Cardiac muscle cell (in vitro differentiated cells and primary cell): ENCODE measurements around the gene AEN. TPM values are rescaled to one million over a fixed set of nuclear protein-coding genes. Genes with fewer than 3 reads are reported as not detected.
"Not testable (repeated sequence)": the region's sequence is repeated elsewhere in the genome, so short reads cannot be mapped to it uniquely, and the experiment has no call there.

ENCODE experiments used
- DNase-seq, 2 donors: peaks; one replicate each; pipeline versions ENCODE4 v3.0.0 to v3.0.0-alpha.2; 2010 to 2017; ENCODE audit warnings: low read depth in 1 of 2, low spot score in 1 of 2
- H3K27ac ChIP-seq: fragments of 200-600 bp; sonication (generic); 2 replicates; pipeline ENCODE4 v1.5.1; 2016
- H3K27me3 ChIP-seq: fragments of 200-600 bp; sonication (generic); 2 replicates; pipeline ENCODE4 v1.6.0; 2016; ENCODE audit warnings: control low read depth
- H3K36me3 ChIP-seq: fragments of 200-600 bp; sonication (generic); 2 replicates; pipeline ENCODE4 v1.5.1; 2016; ENCODE audit warnings: control low read depth
- H3K4me1 ChIP-seq: fragments of 200-600 bp; sonication (generic); 2 replicates; pipeline ENCODE4 v1.8.1; 2017; ENCODE audit warnings: low read depth, mild to moderate bottlenecking, mixed run types
- H3K4me3 ChIP-seq: fragments of 200-600 bp; sonication (generic); 2 replicates; pipeline ENCODE4 v1.5.1; 2016; ENCODE audit warnings: mild to moderate bottlenecking
- H3K9me3 ChIP-seq: fragments of 200-600 bp; sonication (generic); 2 replicates; pipeline ENCODE4 v1.5.1; 2017; ENCODE audit warnings: low read depth, mild to moderate bottlenecking, control low read depth
- polyA plus RNA-seq: library from polyadenylated mRNA; unstranded; fragments of >200 nt; fragmentation: Nextera tagmentation; extraction: Ambion mirVana; gene quantifications from 2 replicates; pipeline ENCODE4 v1.2.1, GENCODE V29; 2016
- total RNA-seq: library from RNA; depleted of rRNA; stranded (reverse); fragments of >200 nt; gene quantifications from 2 replicates; pipeline ENCODE4 v1.2.3, GENCODE V29; 2016
- TF ChIP-seq, protein P1 (sequence below): IDR thresholded peaks from 2 replicates; pipeline ENCODE4 v1.5.1; 2012; ENCODE audit warnings: low read depth, mild to moderate bottlenecking, low read length

AEN gene
- total and polyA plus RNA-seq, 2 experiments from 2014 or later = 20.9 to 53.6 TPM

DNA sequence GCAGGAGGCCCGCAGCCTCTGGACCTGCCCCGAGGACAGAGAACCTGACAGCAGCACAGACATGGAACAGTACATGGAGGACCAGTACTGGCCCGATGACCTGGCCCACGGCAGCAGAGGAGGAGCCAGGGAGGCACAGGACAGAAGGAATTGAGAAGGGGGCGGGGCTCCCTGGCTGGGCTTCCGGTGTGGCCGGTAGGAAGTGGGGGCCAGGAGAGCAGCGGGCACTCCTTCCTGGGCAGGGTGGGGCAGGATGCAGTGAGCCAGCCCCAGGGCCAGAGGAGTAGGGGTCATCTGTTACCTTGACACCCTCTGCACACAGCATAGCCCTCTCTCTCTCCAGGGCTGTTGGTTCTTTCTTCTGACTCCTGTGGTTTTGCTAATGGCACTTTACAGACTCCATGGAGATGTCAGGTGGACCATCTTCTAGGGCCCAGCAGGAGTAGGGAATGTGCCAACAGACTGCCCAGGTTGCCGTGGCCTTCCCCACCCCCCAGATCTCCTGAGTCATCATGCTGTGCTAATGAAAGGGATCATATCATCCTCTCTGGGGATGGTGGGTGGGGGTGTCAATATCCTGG is 9.1 kb downstream of the AEN start:
- Histone ChIP-seq H3K27ac (no peak overlapping the region), H3K9me3 (no peaks in the 10 kb centered on the region), H3K27me3 (no peaks in the 10 kb centered on the region), H3K4me1 (no peaks in the 10 kb centered on the region), H3K4me3 (no peak overlapping the region), H3K36me3 (peaks cover 20% of the 10 kb centered on the region)
- TF ChIP-seq, protein P1, sequence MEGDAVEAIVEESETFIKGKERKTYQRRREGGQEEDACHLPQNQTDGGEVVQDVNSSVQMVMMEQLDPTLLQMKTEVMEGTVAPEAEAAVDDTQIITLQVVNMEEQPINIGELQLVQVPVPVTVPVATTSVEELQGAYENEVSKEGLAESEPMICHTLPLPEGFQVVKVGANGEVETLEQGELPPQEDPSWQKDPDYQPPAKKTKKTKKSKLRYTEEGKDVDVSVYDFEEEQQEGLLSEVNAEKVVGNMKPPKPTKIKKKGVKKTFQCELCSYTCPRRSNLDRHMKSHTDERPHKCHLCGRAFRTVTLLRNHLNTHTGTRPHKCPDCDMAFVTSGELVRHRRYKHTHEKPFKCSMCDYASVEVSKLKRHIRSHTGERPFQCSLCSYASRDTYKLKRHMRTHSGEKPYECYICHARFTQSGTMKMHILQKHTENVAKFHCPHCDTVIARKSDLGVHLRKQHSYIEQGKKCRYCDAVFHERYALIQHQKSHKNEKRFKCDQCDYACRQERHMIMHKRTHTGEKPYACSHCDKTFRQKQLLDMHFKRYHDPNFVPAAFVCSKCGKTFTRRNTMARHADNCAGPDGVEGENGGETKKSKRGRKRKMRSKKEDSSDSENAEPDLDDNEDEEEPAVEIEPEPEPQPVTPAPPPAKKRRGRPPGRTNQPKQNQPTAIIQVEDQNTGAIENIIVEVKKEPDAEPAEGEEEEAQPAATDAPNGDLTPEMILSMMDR = no peak
- no peak for DNase-seq

DNA sequence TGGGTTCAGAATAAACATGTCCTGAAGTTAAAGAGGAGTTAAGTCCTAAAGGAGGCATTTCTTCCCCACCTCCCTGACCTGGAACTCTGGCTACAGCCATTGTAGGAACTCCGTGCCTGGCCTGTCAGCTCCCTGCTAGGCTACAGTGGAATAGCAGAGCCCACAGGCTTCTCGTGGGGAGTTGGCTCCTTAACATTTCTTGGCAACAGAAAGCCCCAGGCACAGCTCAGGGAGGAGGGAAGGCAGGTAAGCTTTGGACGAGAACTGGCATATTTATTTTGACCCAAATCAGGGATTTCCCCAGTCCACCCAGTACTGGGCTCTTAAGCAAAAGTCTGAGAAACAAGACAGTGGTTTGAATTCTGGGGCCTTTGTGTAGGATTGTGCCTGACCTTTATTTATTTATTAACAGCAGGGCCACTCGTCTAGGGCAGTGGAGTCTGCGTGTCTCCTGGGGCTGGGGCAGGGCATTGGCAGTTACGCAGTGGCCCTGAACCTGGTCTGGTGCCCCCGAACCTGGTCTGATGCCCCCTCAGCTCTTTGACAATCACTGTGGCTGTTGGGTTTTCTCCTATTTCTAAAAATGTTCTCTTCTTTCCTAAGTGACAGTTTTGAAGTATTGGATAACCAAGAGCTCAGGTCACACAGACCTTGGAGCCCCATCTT is 9.8 kb downstream of the AEN start:
- no peaks in the 10 kb centered on the region for H3K9me3 ChIP-seq
- no peaks in the 10 kb centered on the region for H3K27me3 ChIP-seq
- no peaks in the 10 kb centered on the region for H3K4me1 ChIP-seq
- H3K27ac ChIP-seq = no peak overlapping the region
- peaks cover 20% of the 10 kb centered on the region for H3K36me3 ChIP-seq
- TF ChIP-seq, protein P1 = no peak
- no peak for DNase-seq
- no peak overlapping the region for H3K4me3 ChIP-seq

DNA sequence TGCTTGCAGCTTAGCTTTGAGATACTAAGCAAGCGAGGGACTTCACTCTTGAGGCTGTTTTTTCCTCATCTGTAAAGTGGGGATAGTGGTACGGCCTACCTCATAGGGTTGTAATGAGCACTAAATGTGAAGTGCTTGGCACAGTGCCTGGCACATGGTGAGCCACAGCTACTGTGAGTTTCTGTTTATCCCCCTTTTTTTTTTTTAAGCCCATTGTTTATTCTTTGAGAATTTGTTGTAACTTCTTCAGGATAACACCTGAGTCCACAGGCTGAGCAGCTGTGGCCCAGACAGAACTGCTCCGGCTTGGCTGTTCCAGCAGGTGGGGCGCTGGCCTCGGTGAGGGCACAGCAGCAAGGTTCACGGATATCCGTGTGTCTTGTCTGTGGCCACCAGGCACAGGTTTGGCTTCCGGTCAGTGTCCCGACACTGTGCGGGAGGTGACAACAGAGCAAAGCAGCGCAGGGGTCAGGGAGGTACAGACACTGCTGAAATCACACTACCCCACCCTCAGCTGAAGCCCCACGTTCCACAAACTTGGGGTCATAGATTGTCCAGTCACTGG is 10.4 kb downstream of the AEN start:
- Histone ChIP-seq H3K36me3 (peaks cover 15% of the 10 kb centered on the region), H3K9me3 (no peaks in the 10 kb centered on the region), H3K4me3 (no peak overlapping the region), H3K27ac (no peak overlapping the region), H3K4me1 (no peaks in the 10 kb centered on the region), H3K27me3 (no peaks in the 10 kb centered on the region)
- TF ChIP-seq, protein P1 = no peak
- DNase-seq = no peak

DNA sequence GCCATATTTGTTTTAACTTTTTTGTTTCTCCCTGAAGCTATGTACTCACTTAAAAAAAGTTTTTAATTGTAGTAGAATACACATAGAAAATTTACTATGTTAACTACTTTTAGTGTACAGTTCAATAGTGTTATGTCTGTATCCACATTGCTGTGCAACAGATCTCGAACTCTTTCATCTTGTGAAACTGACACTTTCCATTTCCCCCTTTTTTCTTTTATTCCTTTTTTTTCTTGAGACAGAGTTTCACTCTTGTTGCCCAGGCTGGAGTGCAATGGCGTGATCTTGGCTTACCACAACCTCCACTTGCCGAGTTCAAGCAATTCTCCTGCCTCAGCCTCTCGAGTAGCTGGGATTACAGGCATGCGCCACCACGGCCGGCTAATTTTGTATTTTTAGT is 11.7 kb downstream of the AEN start:
- H3K27me3 ChIP-seq, H3K27ac ChIP-seq, DNase-seq, H3K4me1 ChIP-seq, H3K36me3 ChIP-seq, H3K4me3 ChIP-seq, H3K9me3 ChIP-seq: not testable (repeated sequence)

DNA sequence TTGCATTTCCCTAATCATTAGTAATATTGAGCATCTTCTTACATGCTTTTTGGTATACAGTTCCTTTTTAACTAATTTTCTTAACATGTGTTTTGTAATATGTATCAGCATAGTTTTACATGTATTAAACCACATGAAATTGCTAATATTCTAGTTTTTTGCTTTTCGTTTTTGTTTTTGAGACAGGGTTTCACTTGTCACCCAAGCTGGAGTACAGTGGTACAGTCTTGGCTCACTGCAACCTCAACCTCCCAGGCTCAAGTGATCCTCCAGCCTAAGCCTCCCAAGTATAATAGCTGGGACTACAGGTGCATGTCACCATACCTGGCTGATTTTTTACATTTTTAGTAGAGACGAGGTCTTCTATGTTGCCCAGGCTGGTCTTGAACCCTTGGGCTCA is 13.3 kb downstream of the AEN start:
- Histone ChIP-seq H3K4me1 (no peaks in the 10 kb centered on the region), H3K9me3 (no peaks in the 10 kb centered on the region), H3K27me3 (no peaks in the 10 kb centered on the region), H3K27ac (no peak overlapping the region), H3K4me3 (no peak overlapping the region), H3K36me3 (peaks cover 7% of the 10 kb centered on the region)
- DNase-seq = no peak
- TF ChIP-seq, protein P1 = no peak

DNA sequence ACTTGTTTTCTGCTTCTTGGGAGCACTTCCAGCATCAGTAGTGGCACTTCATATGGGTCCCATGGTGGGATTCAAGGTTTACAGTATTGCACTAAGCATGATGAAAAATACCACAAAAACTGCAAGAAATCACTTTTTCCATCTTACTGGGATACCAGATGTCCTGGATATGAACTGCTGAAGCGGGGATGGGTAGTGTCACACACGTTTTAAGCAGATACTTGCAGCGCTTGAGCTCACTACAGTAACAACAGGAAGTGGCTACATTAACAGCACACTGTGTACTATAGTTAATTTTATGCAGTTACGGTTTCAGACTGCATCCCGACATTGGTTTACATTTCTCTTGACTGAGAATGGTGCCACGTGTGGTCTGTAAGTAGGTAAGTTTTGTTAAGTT is 14.2 kb downstream of the AEN start:
- TF ChIP-seq, protein P1 = no peak
- Histone ChIP-seq H3K27ac (no peak overlapping the region), H3K36me3 (no peaks in the 10 kb centered on the region), H3K27me3 (no peaks in the 10 kb centered on the region), H3K9me3 (no peaks in the 10 kb centered on the region), H3K4me3 (no peak overlapping the region), H3K4me1 (no peaks in the 10 kb centered on the region)
- peak in 1 of 2 donors; percentile 47 for DNase-seq
